SK-N-MC (cell line): Measurements from ENCODE around the gene NBEA.

Experiments
- DNase-seq: peaks from one replicate; pipeline ENCODE4 v3.0.0-alpha.2; 2011; ENCODE audit warnings: low read depth, low spot score
- H3K27ac ChIP-seq: fragments of 200-600 bp; sonication (generic); 2 replicates; pipeline ENCODE4 v1.5.1; 2016; ENCODE audit warnings: mixed run types
- H3K36me3 ChIP-seq: fragments of 200-600 bp; sonication (generic); 2 replicates; pipeline ENCODE4 v1.6.1; 2017; ENCODE audit warnings: antibody characterized with exemption, low read length, mixed read lengths; ENCODE audit not compliant: insufficient read depth
- H3K4me3 ChIP-seq: fragments of 200-600 bp; sonication (generic); 2 replicates; pipeline ENCODE4 v1.5.1; 2016
- H3K9ac ChIP-seq: fragments of 200-600 bp; sonication (generic); 2 replicates; pipeline ENCODE4 v1.8.0; 2017; ENCODE audit warnings: mixed run types, mixed read lengths; ENCODE audit not compliant: insufficient read length
- H3K9me3 ChIP-seq: fragments of 200-600 bp; sonication (generic); 2 replicates; pipeline ENCODE4 v1.6.1; 2017; ENCODE audit warnings: low read depth, mild to moderate bottlenecking, antibody characterized with exemption, low read length, moderate library complexity, mixed read lengths
- EZH2 ChIP-seq: fragments of 200-600 bp; sonication (generic); IDR thresholded peaks from one replicate; pipeline ENCODE4 v1.6.1; 2017; ENCODE audit warnings: antibody characterized with exemption
- FOXP2 ChIP-seq: optimal IDR thresholded peaks from 2 replicates; pipeline ENCODE3; 2011; ENCODE audit warnings: mild to moderate bottlenecking, moderate library complexity; ENCODE audit not compliant: insufficient read depth; ENCODE audit errors: extremely low read length, control extremely low read depth
- POLR2AphosphoS5 ChIP-seq: IDR thresholded peaks from 2 replicates; pipeline ENCODE4 v1.6.1; 2012; ENCODE audit warnings: mild to moderate bottlenecking, low read depth, low read length, borderline replicate concordance

The NBEA gene

GRCh38 chr13:35278917-35279316, 336.8 kb downstream of the NBEA start:
- Histone ChIP-seq H3K27ac (no peak overlapping the region), H3K9ac (no peak overlapping the region), H3K4me3 (no peak overlapping the region), H3K36me3 (no peaks in the 10 kb centered on the region), H3K9me3 (no peaks in the 10 kb centered on the region)
- no peak for DNase-seq
- TF ChIP-seq EZH2, result no peak
- TF ChIP-seq POLR2AphosphoS5, result no peak
- no peak for TF ChIP-seq FOXP2

- DNase-seq, result no peak
- no peak for TF ChIP-seq POLR2AphosphoS5
- TF ChIP-seq EZH2, result no peak
- no peak overlapping the region for H3K27ac ChIP-seq
- H3K36me3 ChIP-seq, result no peaks in the 10 kb centered on the region
- H3K9ac ChIP-seq, result no peak overlapping the region
- H3K9me3 ChIP-seq, result no peaks in the 10 kb centered on the region
- no peak overlapping the region for H3K4me3 ChIP-seq
These were observed 337.4 kb downstream of the NBEA start for GRCh38 chr13:35279500-35279899.

GRCh38 chr13:35283856-35284255, 341.8 kb downstream of the NBEA start:
- no peak for DNase-seq
- Histone ChIP-seq H3K4me3 (no peak overlapping the region), H3K9ac (no peak overlapping the region), H3K9me3 (no peaks in the 10 kb centered on the region), H3K27ac (no peak overlapping the region), H3K36me3 (no peaks in the 10 kb centered on the region)
- TF ChIP-seq FOXP2 (no peak), EZH2 (no peak), POLR2AphosphoS5 (no peak)

GRCh38 chr13:35285677-35286076, 343.6 kb downstream of the NBEA start:
- Histone ChIP-seq H3K9ac (no peak overlapping the region), H3K4me3 (no peak overlapping the region), H3K27ac (no peak overlapping the region), H3K9me3 (no peaks in the 10 kb centered on the region), H3K36me3 (no peaks in the 10 kb centered on the region)
- TF ChIP-seq POLR2AphosphoS5, result no peak
- no peak for TF ChIP-seq EZH2
- TF ChIP-seq FOXP2, result no peak
- no peak for DNase-seq

- no peaks in the 10 kb centered on the region for H3K9me3 ChIP-seq
These were observed 350.3 kb downstream of the NBEA start for GRCh38 chr13:35292329-35292728.

GRCh38 chr13:35293579-35294226, 351.6 kb downstream of the NBEA start:
- peak overlapping the region; percentile 7; the same call in 1 of the 2 replicates for H3K4me3 ChIP-seq
- no peaks in the 10 kb centered on the region for H3K9me3 ChIP-seq
- H3K9ac ChIP-seq, result peak overlapping the region; percentile 4
- no peak for DNase-seq
- H3K36me3 ChIP-seq, result no peaks in the 10 kb centered on the region
- no peak for TF ChIP-seq POLR2AphosphoS5
- TF ChIP-seq FOXP2, result no peak
- TF ChIP-seq EZH2, result no peak
- H3K27ac ChIP-seq, result peak overlapping the region; percentile 79

More at GRCh38 chr13:35292329-35292728, 350.3 kb downstream of the NBEA start:
- H3K4me3 ChIP-seq, result no peak overlapping the region
- peak overlapping the region; percentile 79 for H3K27ac ChIP-seq
- H3K36me3 ChIP-seq, result no peaks in the 10 kb centered on the region
- no peak for DNase-seq
- TF ChIP-seq POLR2AphosphoS5, result no peak
- no peak for TF ChIP-seq EZH2
- no peak for TF ChIP-seq FOXP2
- no peak overlapping the region for H3K9ac ChIP-seq

- Histone ChIP-seq H3K9ac (no peak overlapping the region), H3K36me3 (no peaks in the 10 kb centered on the region), H3K27ac (no peak overlapping the region), H3K9me3 (no peaks in the 10 kb centered on the region), H3K4me3 (no peak overlapping the region)
- no peak for DNase-seq
- no peak for TF ChIP-seq FOXP2
- no peak for TF ChIP-seq EZH2
- no peak for TF ChIP-seq POLR2AphosphoS5
These were observed 367.6 kb downstream of the NBEA start for GRCh38 chr13:35309706-35310105.

- DNase-seq, result no peak
- H3K4me3 ChIP-seq, result no peak overlapping the region
- H3K36me3 ChIP-seq, result no peaks in the 10 kb centered on the region
- H3K27ac ChIP-seq, result no peak overlapping the region
- TF ChIP-seq EZH2, result no peak
- TF ChIP-seq POLR2AphosphoS5, result no peak
- no peak for TF ChIP-seq FOXP2
- H3K9me3 ChIP-seq, result 0 out of 2 replicates have a peak, but pooled peaks cover 3% of the 10 kb centered on the region
- H3K9ac ChIP-seq, result no peak overlapping the region
These were observed 390.1 kb downstream of the NBEA start for GRCh38 chr13:35332134-35332533.

- H3K36me3 ChIP-seq, result no peaks in the 10 kb centered on the region
- TF ChIP-seq FOXP2 (no peak), POLR2AphosphoS5 (no peak), EZH2 (no peak)
- no peak overlapping the region for H3K4me3 ChIP-seq
- 0 out of 2 replicates have a peak, but pooled peaks cover 3% of the 10 kb centered on the region for H3K9me3 ChIP-seq
- DNase-seq, result no peak
- no peak overlapping the region for H3K9ac ChIP-seq
- H3K27ac ChIP-seq, result no peak overlapping the region
These were observed 391.1 kb downstream of the NBEA start for GRCh38 chr13:35333157-35333556.
